A375 (cell line): Measurements from ENCODE around the gene GLP2R. TPM values are rescaled to one million over a fixed set of nuclear protein-coding genes. Genes with fewer than 3 reads are reported as not detected.

Experiments
- total RNA-seq: library from RNA; depleted of rRNA; stranded (reverse); fragments of >200 nt; shearing (Covaris generic); gene quantifications from 2 replicates; pipeline ENCODE4 v1.2.3, GENCODE V29; 2014; rRNA removed

Gene GLP2R
- 0.26 and 0.80 TPM in 2 replicates for total RNA-seq

GRCh38 chr17:9825641-9826150 lies at the start of gene GLP2R:
Gene GLP2R, plus strand, starts transcription at chr17:9825924. Its CDS starts 140 bp downstream, at chr17:9826064.

GRCh38 chr17:9790889-9791876 lies 34.5 kb upstream of the GLP2R start, which contains the start of gene DHRS7C:
Gene DHRS7C, minus strand, starts transcription at chr17:9791592. Its CDS starts 308 bp downstream, at chr17:9791284.

GRCh38 chr17:9821921-9822320 lies 3.8 kb upstream of the GLP2R start, which contains the start of gene GSG1L2:
Gene GSG1L2, minus strand, starts transcription at chr17:9822079. Its CDS starts 8 bp downstream, at chr17:9822071.

GRCh38 chr17:9905078-9905415 lies 79.3 kb downstream of the GLP2R start, which contains the start of gene RCVRN:
Gene RCVRN, minus strand, starts transcription at chr17:9905271. Its CDS starts 91 bp downstream, at chr17:9905180.

Other genes with a start within 250 kb of the GLP2R start
- not detected in 2 replicates for gene CFAP52, start 249.3 kb upstream of the GLP2R start, total RNA-seq
- 9.7 TPM in 2 replicates for gene USP43, start 180.4 kb upstream of the GLP2R start, total RNA-seq
- not detected in 2 replicates for gene DHRS7C, start 34.3 kb upstream of the GLP2R start, total RNA-seq
- gene GSG1L2, start 3.8 kb upstream of the GLP2R start, total RNA-seq: not detected in 2 replicates
- gene RCVRN, start 79.3 kb downstream of the GLP2R start, total RNA-seq: 0.11 and 1.2 TPM in 2 replicates